ENCODE data around the gene PABPC1L. TPM values are rescaled to one million over a fixed set of nuclear protein-coding genes. Genes with fewer than 3 reads are reported as not detected.
"Not testable (repeated sequence)": the region's sequence is repeated elsewhere in the genome, so short reads cannot be mapped to it uniquely, and the experiment has no call there.

PABPC1L gene
- 100 to 1,000 TPM in 1 of 3 donors, 10 to 100 TPM in 2; 44.8 to 112 (median 94.8) TPM for polyA plus RNA-seq (ENCODE audit: insufficient read length in 3 of 3)
- long read RNA-seq, donor 1, partial matches to known transcripts, result 11 of 16 reads
- long read RNA-seq, donor 1, other reads (novel, unspliced or antisense), result 0 of 16 reads
- long read RNA-seq, donor 2, partial matches to known transcripts, result 0 of 6 reads
- long read RNA-seq, donor 2, other reads (novel, unspliced or antisense), result 0 of 6 reads
- long read RNA-seq, donor 3, partial matches to known transcripts, result 0 of 3 reads
- long read RNA-seq, donor 3, other reads (novel, unspliced or antisense), result 0 of 3 reads
- long read RNA-seq, donor 4, transcript PABPC1L-207 (6 exons, 2,223 nt), result major isoform, 5 of 8 reads
- long read RNA-seq, donor 4, partial matches to known transcripts, result 0 of 8 reads
- long read RNA-seq, donor 4, other reads (novel, unspliced or antisense), result 0 of 8 reads
- long read RNA-seq, donor 5, partial matches to known transcripts, result 0 of 1 reads
- long read RNA-seq, donor 5, other reads (novel, unspliced or antisense), result 0 of 1 reads
- long read RNA-seq, donor 6, transcript PABPC1L-202 (8 exons, 1,263 nt), result major isoform, 8 of 14 reads
- long read RNA-seq, donor 6, partial matches to known transcripts, result 0 of 14 reads
- long read RNA-seq, donor 6, other reads (novel, unspliced or antisense), result 0 of 14 reads
- long read RNA-seq, donor 7, partial matches to known transcripts, result 0 of 3 reads
- long read RNA-seq, donor 7, other reads (novel, unspliced or antisense), result 0 of 3 reads
- long read RNA-seq, donor 8, partial matches to known transcripts, result 19 of 21 reads
- long read RNA-seq, donor 8, other reads (novel, unspliced or antisense), result 0 of 21 reads
- long read RNA-seq, donor 9, transcript PABPC1L-202 (8 exons, 1,263 nt), result major isoform, 5 of 101 reads
- long read RNA-seq, donor 9, partial matches to known transcripts, result 81 of 101 reads
- long read RNA-seq, donor 9, other reads (novel, unspliced or antisense), result 15 of 101 reads
- long read RNA-seq, donor 10, transcript PABPC1L-202 (8 exons, 1,263 nt), result major isoform, 8 of 20 reads
- long read RNA-seq, donor 10, partial matches to known transcripts, result 5 of 20 reads
- long read RNA-seq, donor 10, other reads (novel, unspliced or antisense), result 0 of 20 reads
- long read RNA-seq, donor 11, transcript PABPC1L-202 (8 exons, 1,263 nt), result major isoform, 5 of 39 reads
- long read RNA-seq, donor 11, partial matches to known transcripts, result 22 of 39 reads
- long read RNA-seq, donor 11, other reads (novel, unspliced or antisense), result 7 of 39 reads
- long read RNA-seq, donor 12, transcript PABPC1L-207 (6 exons, 2,223 nt), result minor isoform, 11 of 23 reads
- long read RNA-seq, donor 12, transcript PABPC1L-202 (8 exons, 1,263 nt), result major isoform, 12 of 23 reads
- long read RNA-seq, donor 12, partial matches to known transcripts, result 0 of 23 reads
- long read RNA-seq, donor 12, other reads (novel, unspliced or antisense), result 0 of 23 reads
- long read RNA-seq, donor 13, transcript PABPC1L-202 (8 exons, 1,263 nt), result major isoform, 5 of 19 reads
- long read RNA-seq, donor 13, partial matches to known transcripts, result 10 of 19 reads
- long read RNA-seq, donor 13, other reads (novel, unspliced or antisense), result 0 of 19 reads
- long read RNA-seq, donor 14, transcript PABPC1L-202 (8 exons, 1,263 nt), result major isoform, 6 of 106 reads
- long read RNA-seq, donor 14, partial matches to known transcripts, result 64 of 106 reads
- long read RNA-seq, donor 14, other reads (novel, unspliced or antisense), result 33 of 106 reads
- long read RNA-seq, donor 15, transcript PABPC1L-202 (8 exons, 1,263 nt), result major isoform, 8 of 14 reads
- long read RNA-seq, donor 15, partial matches to known transcripts, result 0 of 14 reads
- long read RNA-seq, donor 15, other reads (novel, unspliced or antisense), result 0 of 14 reads
- long read RNA-seq, donor 16, transcript PABPC1L-202 (8 exons, 1,263 nt), result major isoform, 5 of 8 reads
- long read RNA-seq, donor 16, partial matches to known transcripts, result 0 of 8 reads
- long read RNA-seq, donor 16, other reads (novel, unspliced or antisense), result 0 of 8 reads

GRCh38 chr20:44909872-44910689 is at the start of gene PABPC1L:
Gene PABPC1L, plus strand, starts transcription at chr20:44910060. Its CDS starts 84 bp downstream, at chr20:44910144.
- DNase-seq, result peak; percentile 69

- DNase-seq, result no peak
Observed at GRCh38 chr20:44861531-44862006, 48.3 kb upstream of the PABPC1L start.

GRCh38 chr20:44862286-44862685 is 47.6 kb upstream of the PABPC1L start:
- DNase-seq, result no peak

GRCh38 chr20:44863365-44864084 is 46.3 kb upstream of the PABPC1L start:
- DNase-seq, result not testable (repeated sequence)

GRCh38 chr20:44864493-44864892 is 45.4 kb upstream of the PABPC1L start:
- not testable (repeated sequence) for DNase-seq

GRCh38 chr20:44866703-44867335 is 43.0 kb upstream of the PABPC1L start:
- no peak for DNase-seq

GRCh38 chr20:44869471-44869870 is 40.4 kb upstream of the PABPC1L start:
- no peak for DNase-seq

GRCh38 chr20:44882360-44882759 is 27.5 kb upstream of the PABPC1L start:
- DNase-seq, result not testable (repeated sequence)

GRCh38 chr20:44883214-44883902 is 26.5 kb upstream of the PABPC1L start:
- DNase-seq, result no peak

GRCh38 chr20:44884907-44885391 is 24.9 kb upstream of the PABPC1L start:
- no peak for DNase-seq

- peak; percentile 99 for DNase-seq
Observed at GRCh38 chr20:44885392-44886265, 24.2 kb upstream of the PABPC1L start, which contains the start of gene YWHAB. Gene YWHAB, plus strand, starts transcription at chr20:44885705. Its CDS starts 15,829 bp downstream, at chr20:44901534.

- no peak for DNase-seq
Observed at GRCh38 chr20:44886266-44886651, 23.6 kb upstream of the PABPC1L start.

- no peak for DNase-seq
Observed at GRCh38 chr20:44886828-44887227, 23.0 kb upstream of the PABPC1L start.

- no peak for DNase-seq
Observed at GRCh38 chr20:44887466-44887865, 22.4 kb upstream of the PABPC1L start.

GRCh38 chr20:44888226-44889103 is 21.4 kb upstream of the PABPC1L start:
- DNase-seq, result no peak
